Suppressor macrophage treated with lipopolysaccharide for 1 hour (primary cell): Measurements from ENCODE around the gene GALP.
"Not testable (repeated sequence)": the region's sequence is repeated elsewhere in the genome, so short reads cannot be mapped to it uniquely, and the experiment has no call there.

Source experiments
- DNase-seq, 3 donors: peaks; one replicate each; pipeline ENCODE4 v3.0.0-alpha.2; 2020 to 2022

Gene GALP

GRCh38 chr19:56193981-56194640 is 18.3 kb downstream of the GALP start:
- DNase-seq: no peak

DNA sequence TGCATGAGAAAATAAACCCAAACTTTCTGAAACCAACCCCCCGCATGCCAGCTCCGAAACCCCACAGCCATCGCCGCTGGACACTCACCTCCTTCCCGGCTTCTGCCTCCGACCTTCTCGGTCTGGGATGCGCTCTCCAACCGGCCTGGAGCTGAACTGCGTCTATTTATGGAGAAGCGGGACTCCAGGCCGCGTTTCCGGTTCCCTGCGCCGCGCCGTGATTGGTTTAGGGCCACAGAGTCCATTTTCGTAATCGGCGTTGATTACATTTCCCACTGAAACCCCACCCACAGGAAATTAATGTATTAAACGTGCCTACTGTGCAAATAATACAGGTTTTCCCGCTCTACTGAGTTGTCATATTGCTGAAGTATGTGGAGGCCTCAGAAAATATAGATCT is 21.8 kb downstream of the GALP start, which contains the start of gene ZSCAN5B:
Gene ZSCAN5B, minus strand, starts transcription at position 138 of the 400 bp plus-strand sequence. CDS start 4,731 bp downstream, outside the sequence.
- not testable (repeated sequence) for DNase-seq

DNA sequence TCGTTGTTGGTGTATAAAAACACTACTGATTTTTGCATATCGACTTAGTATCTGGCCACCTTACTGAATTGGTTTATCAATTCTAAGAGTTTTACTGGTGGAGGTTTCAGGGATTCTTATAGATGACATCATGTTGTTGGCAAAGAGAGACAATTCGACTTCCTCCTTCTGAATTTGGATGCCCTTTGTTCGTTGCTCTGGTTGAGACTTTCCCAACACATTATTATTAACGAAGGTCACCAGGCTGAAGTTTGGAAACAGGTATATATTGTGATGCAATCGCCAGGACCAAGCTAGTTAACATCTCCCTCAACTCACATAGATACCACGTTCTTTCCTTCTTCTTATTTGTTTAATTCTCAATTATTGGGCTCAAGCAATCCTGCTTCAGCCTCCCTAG is 23.9 kb downstream of the GALP start:
- DNase-seq: no peak

GRCh38 chr19:56201973-56202372 is 26.2 kb downstream of the GALP start, which contains the start of gene ZSCAN5C:
ZSCAN5C (plus strand) TSS chr19:56202273; CDS start chr19:56205914, 3,641 bp downstream.
- no peak for DNase-seq

- not testable (repeated sequence) for DNase-seq
Observed at GRCh38 chr19:56207581-56207980, 31.8 kb downstream of the GALP start.

GRCh38 chr19:56209091-56209490 is 33.3 kb downstream of the GALP start:
- DNase-seq: no peak

DNA sequence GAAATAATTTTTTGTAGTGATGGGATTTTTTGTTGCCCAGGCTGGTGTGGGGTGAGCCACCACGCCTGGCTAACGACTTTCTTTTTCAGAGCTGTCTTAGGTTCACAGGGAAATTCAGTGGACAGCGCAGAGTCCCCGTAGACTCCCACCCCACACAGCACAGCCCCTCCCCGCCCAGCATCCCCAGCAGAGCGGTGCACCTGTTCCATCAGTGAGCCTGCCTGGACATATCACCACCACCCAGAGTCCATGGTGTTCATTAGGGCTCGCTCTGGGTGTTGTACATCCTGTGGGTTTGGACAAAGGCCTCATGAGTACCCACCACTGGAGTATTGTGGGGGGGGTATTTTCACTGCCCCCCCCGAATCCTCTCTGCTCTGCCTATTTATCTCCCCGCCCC is 34.2 kb downstream of the GALP start:
- not testable (repeated sequence) for DNase-seq

DNA sequence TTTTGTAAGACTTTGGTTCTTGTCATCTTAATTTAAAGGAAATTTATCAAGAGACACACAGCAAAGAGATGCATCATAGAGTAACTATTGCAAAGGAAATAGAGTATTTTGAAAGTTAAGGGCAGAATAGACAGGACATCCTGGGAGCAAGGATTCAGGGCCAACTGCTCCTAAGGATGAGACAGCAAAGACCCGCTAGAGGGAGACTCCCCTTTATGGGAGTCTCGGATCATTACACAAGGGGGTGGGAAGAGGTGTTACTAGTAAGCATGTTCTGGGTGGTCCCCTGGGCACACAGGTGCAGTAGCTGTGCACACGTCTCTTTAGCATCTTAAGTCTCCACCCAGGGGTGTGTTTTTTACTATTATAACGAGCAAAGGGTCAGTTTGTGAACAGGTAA is 35.9 kb downstream of the GALP start:
- no peak for DNase-seq

GRCh38 chr19:56217039-56217949 is 41.5 kb downstream of the GALP start:
- DNase-seq: peak; percentile 30 to 52 (median 41)

DNA sequence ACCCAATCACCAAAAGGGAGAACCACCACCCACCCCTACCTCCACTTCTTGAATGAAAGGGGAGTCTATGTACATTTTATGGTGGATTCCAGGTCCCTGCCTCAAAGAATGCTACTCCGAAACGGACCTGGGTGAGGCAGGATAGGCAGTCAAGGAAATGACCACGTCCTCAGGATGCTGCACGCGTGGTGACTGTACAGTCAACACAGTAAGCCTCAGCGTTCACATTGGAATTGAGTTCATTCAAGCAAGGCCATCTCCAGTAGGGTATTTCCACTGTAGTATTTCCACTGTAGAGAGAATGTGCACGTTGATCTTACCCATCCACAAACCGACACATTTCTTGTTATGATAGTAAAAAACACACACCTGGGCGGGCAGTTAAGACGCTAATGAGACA is 43.2 kb downstream of the GALP start:
- no peak for DNase-seq

DNA sequence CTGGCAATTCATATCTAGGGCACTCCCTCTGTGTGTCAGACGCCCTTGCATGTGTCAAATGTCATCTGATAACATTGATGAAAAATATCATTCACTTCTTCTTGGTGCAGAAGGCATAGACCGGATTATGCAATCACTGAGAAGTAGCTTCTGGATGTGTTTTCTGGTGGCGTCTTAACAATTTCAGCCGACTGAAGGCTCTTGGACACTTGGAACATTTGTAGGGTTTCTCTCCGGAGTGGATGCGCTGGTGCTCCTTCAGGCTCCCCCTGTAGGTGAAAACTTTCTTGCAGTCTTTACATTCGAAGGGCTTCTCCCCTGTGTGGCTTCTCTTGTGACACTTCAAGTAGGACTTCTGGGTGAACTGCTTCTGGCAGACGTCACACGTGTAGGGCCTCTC is 45.6 kb downstream of the GALP start:
- DNase-seq: peak in 1 of 3 donors; percentile 15

- no peak for DNase-seq
Observed at GRCh38 chr19:56221851-56222250, 46.0 kb downstream of the GALP start.

DNA sequence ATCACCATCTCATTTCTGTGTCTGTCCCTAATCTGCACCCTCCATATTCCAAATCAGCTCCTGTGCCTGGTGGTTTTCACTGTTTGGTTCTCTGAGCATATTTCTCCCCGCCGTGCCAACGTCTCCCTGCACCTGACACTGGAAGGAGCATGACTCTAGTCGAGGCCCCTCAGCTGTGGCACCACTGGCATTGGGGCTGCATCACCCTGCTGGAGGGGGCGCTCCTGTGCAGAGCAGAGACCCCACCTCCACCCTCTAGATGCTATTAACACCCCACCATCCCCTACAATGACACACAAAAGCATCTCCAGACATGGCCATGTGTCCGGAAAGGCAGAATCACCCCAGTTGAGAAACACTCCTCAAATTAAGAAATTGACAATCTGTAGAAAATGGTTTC is 47.1 kb downstream of the GALP start:
- DNase-seq: no peak

DNA sequence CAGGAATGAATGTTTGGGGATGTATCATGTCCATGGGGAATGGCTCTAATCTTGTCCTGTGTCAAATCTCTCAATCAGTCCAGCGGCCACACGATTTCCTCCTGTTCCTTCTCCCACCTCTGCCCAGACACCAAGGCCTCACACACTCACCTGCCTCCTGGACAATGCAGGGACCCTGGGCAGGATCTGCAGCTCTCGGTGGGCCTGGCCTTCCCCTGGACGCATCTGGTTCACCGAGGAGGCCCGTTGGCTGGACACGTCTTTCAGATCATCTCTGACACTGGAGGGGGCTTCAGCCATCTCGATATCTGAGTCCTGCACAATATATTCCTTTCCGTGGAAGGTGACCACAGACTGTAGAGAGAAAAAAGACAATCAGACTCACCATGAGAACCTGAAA is 47.7 kb downstream of the GALP start:
- no peak for DNase-seq
